Activated T-cell treated with anti-CD3 and anti-CD28 coated beads for 24 hours (primary cell): ENCODE measurements around the gene PCDHB6.
"Not testable (repeated sequence)": the region's sequence is repeated elsewhere in the genome, so short reads cannot be mapped to it uniquely, and the experiment has no call there.

Experiments used
- DNase-seq: peaks from one replicate; pipeline ENCODE4 v3.0.0-alpha.2; 2020; ENCODE audit warnings: low read depth

Gene PCDHB6

DNA sequence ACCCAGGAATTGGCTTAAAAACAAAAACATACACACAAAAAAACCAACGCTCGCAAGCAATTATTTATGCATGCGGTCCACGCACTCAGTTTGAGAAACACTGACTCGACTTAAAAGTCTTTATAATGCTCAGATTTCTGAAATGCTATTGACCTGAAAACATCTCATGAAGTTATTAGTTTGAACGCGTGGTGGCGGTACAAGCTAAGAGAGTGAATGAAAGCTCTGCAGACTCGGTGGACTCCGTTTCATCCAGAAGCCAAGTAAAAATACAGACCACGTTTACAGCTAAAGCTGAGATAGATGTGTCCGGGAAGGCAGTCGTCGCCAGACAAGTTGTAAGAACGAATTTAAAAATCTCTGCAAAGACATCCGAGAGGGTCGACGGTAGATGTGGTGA, at the start of gene PCDHB6:
TSS of gene PCDHB6 (plus strand) at position 246 of the 400 bp plus-strand sequence. CDS start 201 bp downstream, outside the sequence.
- no peak for DNase-seq

DNA sequence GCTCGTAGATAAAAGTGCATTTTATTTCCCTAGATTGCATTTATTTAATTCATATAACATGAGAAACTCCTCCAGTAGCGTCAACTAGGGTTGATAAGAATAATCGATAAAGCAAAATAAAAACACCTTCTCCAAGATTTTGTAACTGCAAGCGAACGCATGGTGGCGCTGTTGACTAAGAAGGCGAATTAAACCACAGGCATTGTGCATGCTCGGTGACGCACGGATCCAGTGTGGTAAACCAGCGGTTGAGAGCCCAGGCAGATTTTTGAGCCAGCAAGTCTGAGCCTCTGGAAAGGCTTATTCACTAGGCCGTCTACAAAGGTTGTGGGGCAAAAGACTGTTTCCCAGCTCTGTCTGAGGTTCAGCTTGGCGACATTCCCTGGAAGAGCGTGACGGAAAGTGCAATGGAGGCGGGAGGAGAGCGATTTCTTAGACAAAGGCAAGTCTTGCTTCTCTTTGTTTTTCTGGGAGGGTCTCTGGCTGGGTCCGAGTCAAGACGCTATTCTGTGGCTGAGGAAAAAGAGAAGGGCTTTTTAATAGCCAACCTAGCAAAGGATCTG, 49.5 kb upstream of the PCDHB6 start, which contains the start of gene PCDHB3:
TSS of gene PCDHB3 (plus strand) at position 231 of the 563 bp plus-strand sequence. CDS start at position 408, 177 bp downstream.
- peak; percentile 4 for DNase-seq

DNA sequence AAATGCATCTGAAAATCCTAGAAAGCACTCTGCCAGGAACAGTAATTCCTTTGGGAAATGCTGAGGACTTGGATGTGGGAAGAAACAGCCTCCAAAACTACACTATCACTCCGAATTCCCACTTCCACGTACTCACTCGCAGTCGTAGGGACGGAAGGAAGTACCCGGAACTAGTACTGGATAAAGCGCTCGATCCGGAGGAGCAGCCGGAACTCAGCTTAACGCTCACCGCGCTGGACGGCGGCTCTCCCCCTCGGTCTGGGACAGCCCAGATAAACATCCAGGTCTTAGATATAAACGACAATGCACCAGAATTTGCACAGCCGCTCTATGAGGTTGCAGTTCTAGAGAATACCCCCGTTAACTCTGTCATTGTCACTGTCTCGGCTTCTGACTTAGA, 48.8 kb upstream of the PCDHB6 start:
- DNase-seq = no peak

DNA sequence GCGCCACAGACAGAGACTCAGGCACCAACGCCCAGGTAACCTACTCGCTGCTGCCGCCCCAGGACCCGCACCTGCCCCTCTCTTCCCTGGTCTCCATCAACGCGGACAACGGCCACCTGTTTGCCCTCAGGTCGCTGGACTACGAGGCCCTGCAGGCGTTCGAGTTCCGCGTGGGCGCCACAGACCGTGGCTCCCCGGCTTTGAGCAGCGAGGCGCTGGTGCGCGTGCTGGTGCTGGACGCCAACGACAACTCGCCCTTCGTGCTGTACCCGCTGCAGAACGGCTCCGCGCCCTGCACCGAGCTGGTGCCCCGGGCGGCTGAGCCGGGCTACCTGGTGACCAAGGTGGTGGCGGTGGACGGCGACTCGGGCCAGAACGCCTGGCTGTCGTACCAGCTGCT, 47.8 kb upstream of the PCDHB6 start:
- not testable (repeated sequence) for DNase-seq

DNA sequence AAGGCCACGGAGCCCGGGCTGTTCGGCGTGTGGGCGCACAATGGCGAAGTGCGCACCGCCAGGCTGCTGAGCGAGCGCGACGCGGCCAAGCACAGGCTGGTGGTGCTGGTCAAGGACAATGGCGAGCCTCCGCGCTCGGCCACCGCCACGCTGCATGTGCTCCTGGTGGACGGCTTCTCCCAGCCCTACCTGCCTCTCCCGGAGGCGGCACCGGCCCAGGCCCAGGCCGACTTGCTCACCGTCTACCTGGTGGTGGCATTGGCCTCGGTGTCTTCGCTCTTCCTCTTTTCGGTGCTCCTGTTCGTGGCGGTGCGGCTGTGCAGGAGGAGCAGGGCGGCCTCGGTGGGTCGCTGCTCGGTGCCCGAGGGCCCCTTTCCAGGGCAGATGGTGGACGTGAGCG, 47.4 kb upstream of the PCDHB6 start:
- not testable (repeated sequence) for DNase-seq

DNA sequence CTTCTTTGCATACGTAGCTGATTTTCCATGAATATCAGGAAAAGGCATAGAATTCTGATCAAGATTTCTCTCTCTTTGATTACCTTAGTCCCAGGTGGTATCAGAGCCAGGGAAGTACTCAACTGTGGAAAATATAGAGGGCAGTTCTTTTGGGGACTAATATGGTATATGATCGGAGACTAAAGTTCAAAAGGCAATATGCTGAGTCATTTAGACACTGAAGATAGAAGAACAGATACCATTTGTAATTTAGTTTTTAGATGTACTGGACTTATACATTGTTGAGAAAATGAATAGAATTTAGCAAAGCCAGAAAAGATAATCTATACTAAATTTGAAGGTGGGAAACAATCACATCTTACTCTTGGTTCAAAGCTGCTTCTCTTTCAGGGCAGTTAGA, 44.5 kb upstream of the PCDHB6 start:
- DNase-seq = no peak

DNA sequence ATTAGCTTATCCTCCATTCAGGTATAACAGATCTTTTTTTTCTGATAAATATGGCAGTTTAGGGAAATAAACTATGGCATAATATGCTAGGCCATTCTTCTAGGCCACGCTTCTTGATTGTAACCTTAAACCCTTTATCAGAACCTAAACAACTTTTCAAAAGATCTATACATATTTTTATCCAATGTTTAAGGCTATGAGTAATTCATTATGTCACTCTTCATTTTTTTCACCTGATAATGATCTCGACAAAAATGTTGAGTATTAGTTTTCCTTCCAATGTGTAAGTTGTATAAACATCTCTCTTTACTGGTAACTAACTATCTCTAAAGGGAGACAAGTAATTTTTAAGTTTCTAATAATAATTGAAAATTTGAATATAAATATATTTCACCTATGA, 30.6 kb upstream of the PCDHB6 start:
- DNase-seq = no peak

DNA sequence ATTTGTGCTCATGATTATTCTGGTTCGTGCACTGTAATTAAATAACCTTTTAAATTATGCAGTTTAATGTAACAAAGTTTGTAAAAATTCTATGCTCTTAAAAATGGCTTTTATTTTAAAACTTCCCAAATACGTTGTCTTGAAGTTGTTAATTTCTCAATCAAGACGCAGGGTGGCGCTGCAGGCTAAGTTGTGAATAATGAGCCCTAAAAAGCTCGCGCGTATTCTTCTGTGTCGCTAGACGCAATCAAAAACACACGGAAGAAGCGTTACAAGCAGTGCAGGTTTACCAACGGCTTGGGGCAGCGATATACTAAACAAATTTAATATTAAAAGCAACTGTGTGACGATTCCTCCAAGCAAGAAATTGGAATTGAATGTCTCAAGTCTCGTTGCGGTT, 28.3 kb upstream of the PCDHB6 start, which contains the start of gene PCDHB4:
TSS of gene PCDHB4 (plus strand) at position 256 of the 400 bp plus-strand sequence. CDS start 181 bp downstream, outside the sequence.
- DNase-seq = no peak

DNA sequence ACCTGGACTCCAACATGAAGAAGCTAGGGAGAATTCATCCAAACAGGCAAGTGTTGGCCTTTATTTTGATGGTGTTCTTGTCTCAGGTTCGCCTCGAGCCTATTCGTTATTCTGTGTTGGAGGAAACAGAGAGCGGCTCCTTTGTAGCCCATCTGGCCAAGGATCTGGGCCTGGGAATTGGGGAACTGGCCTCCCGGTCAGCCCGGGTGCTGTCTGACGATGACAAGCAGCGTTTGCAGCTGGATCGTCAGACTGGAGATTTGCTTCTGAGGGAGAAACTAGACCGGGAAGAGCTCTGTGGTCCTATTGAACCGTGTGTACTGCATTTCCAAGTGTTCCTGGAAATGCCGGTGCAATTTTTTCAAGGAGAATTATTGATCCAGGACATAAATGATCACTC, 27.9 kb upstream of the PCDHB6 start:
- no peak for DNase-seq

DNA sequence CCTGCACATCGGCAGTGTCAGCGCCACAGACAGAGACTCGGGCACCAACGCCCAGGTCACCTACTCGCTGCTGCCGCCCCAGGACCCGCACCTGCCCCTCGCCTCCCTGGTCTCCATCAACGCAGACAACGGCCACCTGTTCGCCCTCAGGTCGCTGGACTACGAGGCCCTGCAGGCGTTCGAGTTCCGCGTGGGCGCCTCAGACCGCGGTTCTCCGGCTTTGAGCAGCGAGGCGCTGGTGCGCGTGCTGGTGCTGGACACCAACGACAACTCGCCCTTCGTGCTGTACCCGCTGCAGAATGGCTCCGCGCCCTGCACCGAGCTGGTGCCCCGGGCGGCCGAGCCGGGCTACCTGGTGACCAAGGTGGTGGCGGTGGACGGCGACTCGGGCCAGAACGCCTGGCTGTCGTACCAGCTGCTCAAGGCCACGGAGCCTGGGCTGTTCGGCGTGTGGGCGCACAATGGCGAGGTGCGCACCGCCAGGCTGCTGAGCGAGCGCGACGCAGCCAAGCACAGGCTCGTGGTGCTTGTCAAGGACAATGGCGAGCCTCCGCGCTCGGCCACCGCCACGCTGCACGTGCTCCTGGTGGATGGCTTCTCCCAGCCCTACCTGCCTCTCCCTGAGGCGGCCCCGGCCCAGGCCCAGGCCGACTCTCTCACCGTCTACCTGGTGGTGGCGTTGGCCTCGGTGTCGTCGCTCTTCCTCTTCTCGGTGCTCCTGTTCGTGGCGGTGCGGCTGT, 26.3 kb upstream of the PCDHB6 start:
- DNase-seq = not testable (repeated sequence)

DNA sequence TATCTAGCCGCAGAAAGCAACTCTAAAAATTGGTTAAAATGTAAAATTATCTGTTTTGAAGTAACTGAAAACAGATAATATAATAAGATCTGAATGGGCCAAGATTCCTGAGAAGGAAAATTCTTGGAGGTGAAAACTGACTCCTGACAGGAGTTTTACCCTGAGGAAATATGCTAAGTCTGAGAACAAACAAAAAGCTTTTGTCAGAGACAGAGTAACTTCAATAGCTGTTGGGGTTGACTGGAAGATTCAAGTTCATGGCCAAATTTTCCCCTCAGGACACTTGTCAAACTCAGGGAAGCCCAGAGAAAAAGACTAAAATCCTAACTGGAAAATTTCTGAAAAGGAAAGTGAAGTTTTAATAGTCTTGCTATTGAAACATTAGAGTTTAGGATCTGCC, 22.6 kb upstream of the PCDHB6 start:
- no peak for DNase-seq

DNA sequence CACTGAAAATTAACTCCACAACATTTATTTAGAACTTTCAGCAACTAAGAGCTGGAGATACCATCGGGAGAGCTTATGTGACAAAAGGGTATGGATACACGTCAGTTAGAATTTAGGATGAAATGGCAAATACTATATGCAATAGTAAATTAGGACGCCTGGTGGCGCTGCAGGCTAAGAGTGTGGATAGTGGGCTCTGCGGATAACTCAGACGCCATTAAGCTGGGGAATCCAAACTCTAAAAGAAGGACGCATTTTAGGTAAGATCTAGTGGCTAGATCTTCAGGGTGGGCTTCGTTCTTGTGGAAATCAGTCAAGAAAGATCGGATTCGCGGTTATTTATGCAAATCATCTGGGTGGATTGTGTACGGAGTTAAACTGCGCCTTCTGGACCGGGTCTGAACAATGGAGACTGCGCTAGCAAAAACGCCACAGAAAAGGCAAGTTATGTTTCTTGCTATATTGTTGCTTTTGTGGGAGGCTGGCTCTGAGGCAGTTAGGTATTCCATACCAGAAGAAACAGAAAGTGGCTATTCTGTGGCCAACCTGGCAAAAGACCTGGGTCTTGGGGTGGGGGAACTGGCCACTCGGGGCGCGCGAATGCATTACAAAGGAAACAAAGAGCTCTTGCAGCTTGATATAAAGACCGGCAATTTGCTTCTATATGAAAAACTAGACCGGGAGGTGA, 14.7 kb upstream of the PCDHB6 start, which contains the start of gene PCDHB5:
TSS of gene PCDHB5 (plus strand) at position 177 of the 688 bp plus-strand sequence. CDS start at position 406, 229 bp downstream.
- no peak for DNase-seq

DNA sequence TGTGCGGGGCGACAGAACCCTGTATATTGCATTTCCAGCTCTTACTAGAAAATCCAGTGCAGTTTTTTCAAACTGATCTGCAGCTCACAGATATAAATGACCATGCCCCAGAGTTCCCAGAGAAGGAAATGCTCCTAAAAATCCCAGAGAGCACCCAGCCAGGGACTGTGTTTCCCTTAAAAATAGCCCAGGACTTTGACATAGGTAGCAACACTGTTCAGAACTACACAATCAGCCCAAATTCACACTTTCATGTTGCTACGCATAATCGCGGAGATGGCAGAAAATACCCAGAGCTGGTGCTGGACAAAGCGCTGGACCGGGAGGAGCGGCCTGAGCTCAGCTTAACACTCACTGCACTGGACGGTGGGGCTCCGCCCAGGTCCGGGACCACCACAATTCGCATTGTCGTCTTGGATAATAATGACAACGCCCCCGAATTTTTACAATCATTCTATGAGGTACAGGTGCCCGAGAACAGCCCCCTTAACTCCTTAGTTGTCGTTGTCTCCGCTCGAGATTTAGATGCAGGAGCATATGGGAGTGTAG, 14.1 kb upstream of the PCDHB6 start:
- DNase-seq = no peak

DNA sequence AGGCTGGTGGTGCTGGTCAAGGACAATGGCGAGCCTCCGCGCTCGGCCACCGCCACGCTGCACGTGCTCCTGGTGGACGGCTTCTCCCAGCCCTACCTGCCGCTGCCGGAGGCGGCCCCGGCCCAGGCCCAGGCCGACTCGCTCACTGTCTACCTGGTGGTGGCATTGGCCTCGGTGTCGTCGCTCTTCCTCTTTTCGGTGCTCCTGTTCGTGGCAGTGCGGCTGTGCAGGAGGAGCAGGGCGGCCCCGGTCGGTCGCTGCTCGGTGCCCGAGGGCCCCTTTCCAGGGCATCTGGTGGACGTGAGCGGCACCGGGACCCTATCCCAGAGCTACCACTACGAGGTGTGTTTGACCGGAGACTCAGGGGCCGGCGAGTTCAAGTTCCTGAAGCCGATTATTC, 12.5 kb upstream of the PCDHB6 start:
- not testable (repeated sequence) for DNase-seq

DNA sequence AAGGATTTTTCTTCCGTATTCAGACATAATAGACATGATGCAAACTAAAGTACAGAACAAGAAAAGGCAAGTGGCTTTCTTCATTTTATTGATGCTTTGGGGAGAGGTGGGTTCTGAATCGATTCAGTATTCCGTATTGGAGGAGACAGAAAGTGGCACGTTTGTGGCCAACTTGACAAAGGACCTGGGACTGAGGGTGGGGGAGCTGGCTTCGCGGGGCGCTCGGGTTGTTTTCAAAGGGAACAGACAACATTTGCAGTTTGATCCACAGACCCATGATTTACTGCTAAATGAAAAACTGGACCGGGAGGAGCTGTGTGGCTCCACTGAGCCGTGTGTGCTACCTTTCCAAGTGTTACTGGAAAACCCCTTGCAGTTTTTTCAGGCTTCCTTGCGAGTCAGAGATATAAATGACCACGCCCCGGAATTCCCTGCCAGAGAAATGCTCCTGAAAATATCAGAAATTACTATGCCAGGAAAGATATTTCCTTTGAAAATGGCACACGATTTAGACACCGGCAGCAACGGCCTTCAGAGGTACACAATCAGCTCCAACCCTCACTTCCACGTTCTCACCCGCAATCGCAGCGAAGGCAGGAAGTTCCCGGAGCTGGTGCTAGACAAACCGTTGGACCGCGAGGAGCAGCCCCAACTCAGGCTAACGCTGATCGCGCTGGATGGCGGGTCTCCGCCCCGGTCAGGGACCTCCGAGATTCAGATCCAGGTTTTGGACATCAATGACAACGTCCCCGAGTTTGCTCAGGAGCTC, 551 bp downstream of the PCDHB6 start:
- no peak for DNase-seq

DNA sequence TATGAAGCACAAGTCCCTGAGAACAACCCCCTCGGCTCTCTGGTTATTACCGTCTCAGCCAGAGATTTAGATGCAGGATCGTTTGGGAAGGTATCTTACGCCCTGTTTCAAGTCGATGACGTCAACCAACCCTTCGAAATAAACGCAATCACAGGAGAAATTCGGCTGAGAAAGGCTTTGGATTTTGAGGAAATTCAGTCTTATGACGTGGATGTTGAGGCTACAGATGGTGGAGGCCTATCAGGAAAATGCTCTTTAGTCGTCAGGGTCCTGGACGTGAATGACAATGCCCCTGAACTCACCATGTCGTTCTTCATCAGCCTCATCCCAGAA, 1.1 kb downstream of the PCDHB6 start:
- DNase-seq = no peak

DNA sequence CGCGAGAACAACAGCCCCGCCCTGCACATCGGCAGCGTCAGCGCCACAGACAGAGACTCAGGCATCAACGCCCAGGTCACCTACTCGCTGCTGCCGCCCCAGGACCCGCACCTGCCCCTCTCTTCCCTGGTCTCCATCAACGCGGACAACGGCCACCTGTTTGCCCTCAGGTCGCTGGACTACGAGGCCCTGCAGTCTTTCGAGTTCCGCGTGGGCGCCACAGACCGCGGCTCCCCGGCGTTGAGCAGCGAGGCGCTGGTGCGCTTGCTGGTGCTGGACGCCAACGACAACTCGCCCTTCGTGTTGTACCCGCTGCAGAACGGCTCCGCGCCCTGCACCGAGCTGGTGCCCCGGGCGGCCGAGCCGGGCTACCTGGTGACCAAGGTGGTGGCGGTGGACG, 1.8 kb downstream of the PCDHB6 start:
- DNase-seq = not testable (repeated sequence)

DNA sequence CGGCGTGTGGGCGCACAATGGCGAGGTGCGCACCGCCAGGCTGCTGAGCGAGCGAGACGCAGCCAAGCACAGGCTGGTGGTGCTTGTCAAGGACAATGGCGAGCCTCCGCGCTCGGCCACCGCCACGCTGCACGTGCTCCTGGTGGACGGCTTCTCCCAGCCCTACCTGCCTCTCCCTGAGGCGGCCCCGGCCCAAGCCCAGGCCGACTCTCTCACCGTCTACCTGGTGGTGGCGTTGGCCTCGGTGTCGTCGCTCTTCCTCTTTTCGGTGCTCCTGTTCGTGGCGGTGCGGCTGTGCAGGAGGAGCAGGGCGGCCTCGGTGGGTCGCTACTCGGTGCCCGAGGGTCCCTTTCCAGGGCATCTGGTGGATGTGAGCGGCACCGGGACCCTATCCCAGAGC, 2.2 kb downstream of the PCDHB6 start:
- DNase-seq = not testable (repeated sequence)

DNA sequence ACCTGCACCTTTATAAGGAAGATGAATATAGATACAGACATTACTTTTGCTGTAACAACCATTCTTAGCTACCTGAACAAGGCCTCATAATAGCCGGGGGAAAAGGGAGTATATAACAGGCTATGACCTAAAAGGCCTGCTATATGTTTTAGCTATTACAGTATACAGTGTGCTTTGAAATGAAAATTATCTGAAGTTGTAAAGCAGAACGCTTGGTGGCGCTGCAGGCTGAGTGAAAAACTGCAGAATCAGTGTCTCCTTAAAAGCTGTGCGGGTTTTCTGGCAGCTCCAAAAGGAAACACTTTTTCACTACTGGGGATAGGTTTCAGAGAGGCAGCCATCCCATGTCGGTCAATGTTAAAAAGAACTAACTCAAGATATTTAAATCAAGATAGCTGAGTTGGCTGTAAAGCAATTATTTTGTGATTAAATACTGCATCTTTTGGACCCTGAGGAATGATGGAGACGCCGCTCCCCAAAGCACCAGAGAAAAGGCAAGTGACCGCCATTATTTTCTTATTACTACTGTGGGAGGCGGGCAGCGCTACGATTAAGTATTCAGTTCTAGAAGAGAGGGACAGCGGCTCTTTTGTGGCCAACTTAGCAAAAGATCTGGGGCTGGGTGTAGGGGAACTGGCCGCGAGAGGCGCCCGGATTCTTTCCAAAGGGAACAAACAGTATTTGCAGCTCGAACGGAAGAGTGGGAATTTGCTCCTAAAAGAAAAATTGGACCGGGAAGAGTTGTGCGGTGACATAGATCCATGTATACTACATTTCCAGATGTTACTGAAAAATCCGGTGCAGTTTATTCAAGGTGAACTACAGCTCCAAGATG, 5.9 kb downstream of the PCDHB6 start:
- DNase-seq = no peak

DNA sequence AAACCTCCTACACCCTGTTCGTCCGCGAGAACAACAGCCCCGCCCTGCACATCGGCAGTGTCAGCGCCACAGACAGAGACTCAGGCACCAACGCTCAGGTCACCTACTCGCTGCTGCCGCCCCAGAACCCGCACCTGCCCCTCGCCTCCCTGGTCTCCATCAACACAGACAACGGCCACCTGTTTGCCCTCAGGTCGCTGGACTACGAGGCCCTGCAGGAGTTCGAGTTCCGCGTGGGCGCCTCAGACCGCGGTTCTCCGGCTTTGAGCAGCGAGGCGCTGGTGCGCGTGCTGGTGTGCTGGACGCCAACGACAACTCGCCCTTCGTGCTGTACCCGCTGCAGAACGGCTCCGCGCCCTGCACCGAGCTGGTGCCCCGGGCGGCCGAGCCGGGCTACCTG, 7.5 kb downstream of the PCDHB6 start:
- not testable (repeated sequence) for DNase-seq

DNA sequence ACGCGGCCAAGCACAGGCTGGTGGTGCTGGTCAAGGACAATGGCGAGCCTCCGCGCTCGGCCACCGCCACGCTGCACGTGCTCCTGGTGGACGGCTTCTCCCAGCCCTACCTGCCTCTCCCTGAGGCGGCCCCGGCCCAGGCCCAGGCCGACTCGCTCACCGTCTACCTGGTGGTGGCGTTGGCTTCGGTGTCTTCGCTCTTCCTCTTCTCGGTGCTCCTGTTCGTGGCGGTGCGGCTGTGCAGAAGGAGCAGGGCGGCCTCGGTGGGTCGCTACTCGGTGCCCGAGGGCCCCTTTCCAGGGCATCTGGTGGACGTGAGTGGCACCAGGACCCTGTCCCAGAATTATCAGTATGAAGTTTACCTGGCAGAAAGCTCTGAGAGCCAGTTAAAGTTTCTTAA, 8.0 kb downstream of the PCDHB6 start:
- DNase-seq = not testable (repeated sequence)
